Measurements from ENCODE around the gene MRPL42. TPM values are rescaled to one million over a fixed set of nuclear protein-coding genes. Genes with fewer than 3 reads are reported as not detected.

Gene MRPL42
- total and polyA plus RNA-seq, 2 of the 4 experiments (the other 2 are of a cell fraction), result 64.2 to 90.7 TPM

GRCh38 chr12:93447555-93448290 is 19.6 kb upstream of the MRPL42 start:
- no peak overlapping the region for H3K4ac ChIP-seq (ENCODE audit: low read depth, low read length)
- dilution Hi-C loops (cut with HindIII; ENCODE audit: low sequenced_read_pairs, unreplicated experiment), result no loop called here
- no peak overlapping the region for H2BK5ac ChIP-seq (ENCODE audit: low read depth, low read length, poor library complexity, severe bottlenecking)
- H3K23ac ChIP-seq (ENCODE audit: low read depth, low read length), result no peak overlapping the region
- ChIA-PET POLR2A (ENCODE audit: unreplicated experiment) (no interaction called here), CTCF (no interaction called here)
- H3K79me1 ChIP-seq (ENCODE audit: low read depth in 1 of 2, low read length in 2 of 2), result peaks cover 2 to 5% of the 10 kb centered on the region in 2 experiments
- H2BK120ac ChIP-seq (ENCODE audit: low read depth, low read length), result no peak overlapping the region
- no peaks in the 10 kb centered on the region for H3K27me3 ChIP-seq (ENCODE audit: control insufficient read depth, insufficient read depth, low read length)
- H2AK5ac ChIP-seq (ENCODE audit: low read depth, low read length), result no peak overlapping the region
- H4K91ac ChIP-seq (ENCODE audit: insufficient read depth, low read depth, low read length), result no peak overlapping the region
- H3K27ac ChIP-seq (ENCODE audit: insufficient read depth, low read length), result no peak overlapping the region
- H3K36me3 ChIP-seq (ENCODE audit: control insufficient read depth, insufficient read depth, low read length), result no peaks in the 10 kb centered on the region
- no peak overlapping the region for H3K4me3 ChIP-seq (ENCODE audit: insufficient read depth, low read depth, low read length)
- TF ChIP-seq SMC3 (IDR thresholded peaks at IDR 0.05; ENCODE audit: low read depth, low read length) (no peak), CEBPB (IDR thresholded peaks at IDR 0.05; ENCODE audit: low read depth, low read length) (no peak), USF2 (IDR thresholded peaks at IDR 0.05; ENCODE audit: low read depth, low read length) (no peak), MAFK (IDR thresholded peaks at IDR 0.05; ENCODE audit: low read depth, low read length) (no peak), CTCF (conservative IDR thresholded peaks at IDR 0.05; ENCODE audit: low read depth, low read length) (no peak), RCOR1 (IDR thresholded peaks at IDR 0.05; ENCODE audit: insufficient replicate concordance, low read length) (no peak), FOS (IDR thresholded peaks at IDR 0.05; ENCODE audit: low read depth, low read length) (no peak), RAD21 (IDR thresholded peaks at IDR 0.05; ENCODE audit: low read length) (no peak), POLR2A (IDR thresholded peaks at IDR 0.05; ENCODE audit: low read depth, low read length) (no peak), BHLHE40 (IDR thresholded peaks at IDR 0.05; ENCODE audit: low read depth, low read length) (no peak), ELK1 (IDR thresholded peaks at IDR 0.05; ENCODE audit: borderline replicate concordance, low read depth, low read length) (no peak), RFX5 (IDR thresholded peaks at IDR 0.05; ENCODE audit: low read depth, low read length) (no peak), CHD1 (IDR thresholded peaks at IDR 0.05; ENCODE audit: low read depth, low read length) (no peak), NFE2L2 (IDR thresholded peaks at IDR 0.05; ENCODE audit: low read depth, low read length) (no peak), MAZ (IDR thresholded peaks at IDR 0.05; ENCODE audit: borderline replicate concordance, low read depth, low read length) (no peak), MXI1 (IDR thresholded peaks at IDR 0.05; ENCODE audit: borderline replicate concordance, low read depth, low read length) (no peak)
- in situ Hi-C loops (cut with MboI; ENCODE audit: low sequenced_read_pairs), result no loop called here
- H3K4me1 ChIP-seq (ENCODE audit: control insufficient read depth, insufficient read depth, low read length), result no peaks in the 10 kb centered on the region; the same call in 1 of the 2 replicates
- H4K8ac ChIP-seq (ENCODE audit: low read depth in 2 of 2, low read length in 2 of 2), result no peak overlapping the region
- H3K56ac ChIP-seq (ENCODE audit: extremely low read depth, insufficient read depth, low read length), result no peak overlapping the region
- no peak for ATAC-seq (ENCODE audit: low read depth)
- H2AFZ ChIP-seq (replicated peaks; ENCODE audit: low read length, poor library complexity), result no peak overlapping the region
- no peaks in the 10 kb centered on the region for H4K20me1 ChIP-seq (ENCODE audit: insufficient read depth, low read length)
- no peak overlapping the region for H3K4me2 ChIP-seq (ENCODE audit: low read depth, low read length)
- H3K18ac ChIP-seq (ENCODE audit: low read depth, low read length), result no peak overlapping the region
- WGBS, 2 experiments (ENCODE audit: extremely low coverage in 2 of 2, insufficient read length in 1 of 2), result no CpG with 5 or more reads among the region's 4 CpGs
- no peak overlapping the region for H2BK20ac ChIP-seq (ENCODE audit: low read depth, low read length)
- no peak overlapping the region for H3K9ac ChIP-seq (ENCODE audit: low read depth, low read length)
- no peaks in the 10 kb centered on the region for H3K9me3 ChIP-seq (ENCODE audit: control insufficient read depth, insufficient read depth, low read length)
- peaks cover 5% of the 10 kb centered on the region; the same call in 1 of the 2 replicates for H3K9me1 ChIP-seq (ENCODE audit: insufficient read depth, low read length)
- no peak for DNase-seq
- no peak overlapping the region for H2BK15ac ChIP-seq (ENCODE audit: low read depth, low read length)
- intact Hi-C loops (cut with micrococcal nuclease), result no loop called here
- no peak overlapping the region for H4K5ac ChIP-seq (ENCODE audit: low read depth, low read length)
- no TSS peak for BruUV-seq (replicated peaks)
- no peak overlapping the region for H2AK9ac ChIP-seq (replicated peaks; ENCODE audit: low read depth, low read length, poor library complexity)
- H3K14ac ChIP-seq (replicated peaks; ENCODE audit: low read depth, low read length), result no peak overlapping the region
